A673 (cell line): ENCODE data around the gene LPAR6. TPM values are rescaled to one million over a fixed set of nuclear protein-coding genes. Genes with fewer than 3 reads are reported as not detected.
"Not testable (repeated sequence)": the region's sequence is repeated elsewhere in the genome, so short reads cannot be mapped to it uniquely, and the experiment has no call there.

Experiments used
- Bru-seq: library from RNA; stranded (reverse); fragments of 400-500 nt; gene quantifications from one replicate; lab custom pipeline; 2021; lab: Mats Ljungman, UMichigan
- BruChase-seq, 2 experiments: library from RNA; stranded (reverse); fragments of 400-500 nt; gene quantifications; one replicate each; lab custom pipeline; 2021; lab: Mats Ljungman, UMichigan
- BruUV-seq: library from RNA; stranded (reverse); fragments of 400-500 nt; replicated peaks from 2 replicates; lab custom pipeline; 2021; lab: Mats Ljungman, UMichigan
- CTCF ChIA-PET: fragments of 300-600 bp; sonication (Branson Sonifier 250); formaldehyde crosslinking; loops from one replicate; lab custom pipeline; 2022; ENCODE audit warnings: antibody characterized with exemption; lab: Charles Lee
- POLR2A ChIA-PET: fragments of 300-600 bp; sonication (Branson Sonifier 250); formaldehyde crosslinking; loops from one replicate; lab custom pipeline; 2022; ENCODE audit warnings: antibody characterized with exemption; ENCODE audit not compliant: low non-redundant PET; lab: Charles Lee
- DNase-seq: peaks from one replicate; pipeline ENCODE4 v3.0.0-alpha.2; 2015; ENCODE audit warnings: low spot score
- H3K27ac ChIP-seq: fragments of 200-600 bp; sonication (generic); 2 replicates; pipeline ENCODE4 v1.5.1; 2016; ENCODE audit warnings: mixed run types, low read depth, mild to moderate bottlenecking, mixed read lengths, antibody characterized with exemption, low read length; ENCODE audit not compliant: poor library complexity, severe bottlenecking
- H3K27me3 ChIP-seq: fragments of 200-600 bp; sonication (generic); replicated peaks from 2 replicates; pipeline ENCODE4 v1.6.1; 2017; ENCODE audit warnings: mixed run types, low read depth, mild to moderate bottlenecking, mixed read lengths, antibody characterized with exemption, low read length; ENCODE audit not compliant: insufficient read depth, poor library complexity
- H3K36me3 ChIP-seq: fragments of 200-600 bp; sonication (generic); 2 replicates; pipeline ENCODE4 v1.6.1; 2016; ENCODE audit warnings: mixed run types, mild to moderate bottlenecking, mixed read lengths, antibody characterized with exemption, low read length; ENCODE audit not compliant: insufficient read depth, poor library complexity, severe bottlenecking
- H3K4me1 ChIP-seq: fragments of 200-600 bp; sonication (generic); 2 replicates; pipeline ENCODE4 v1.6.1; 2017; ENCODE audit warnings: mixed run types, mild to moderate bottlenecking, mixed read lengths, antibody characterized with exemption, low read length; ENCODE audit not compliant: insufficient read depth, poor library complexity, severe bottlenecking
- H3K4me3 ChIP-seq: fragments of 200-600 bp; sonication (generic); 2 replicates; pipeline ENCODE4 v1.5.1; 2016; ENCODE audit warnings: low read depth, mixed run types, mild to moderate bottlenecking, mixed read lengths, low read length; ENCODE audit not compliant: poor library complexity, severe bottlenecking
- H3K9me3 ChIP-seq: fragments of 200-600 bp; sonication (generic); 2 replicates; pipeline ENCODE4 v1.6.1; 2016; ENCODE audit warnings: mixed run types, low read depth, mild to moderate bottlenecking, mixed read lengths, antibody characterized with exemption, low read length; ENCODE audit not compliant: poor library complexity, severe bottlenecking
- EZH2 ChIP-seq: fragments of 200-600 bp; sonication (generic); IDR thresholded peaks from 2 replicates; pipeline ENCODE4 v1.6.1; 2017; ENCODE audit warnings: borderline replicate concordance, low read depth, mild to moderate bottlenecking, mixed read lengths, antibody characterized with exemption, low read length; ENCODE audit not compliant: poor library complexity, severe bottlenecking
- intact Hi-C: fragments of 100-400 bp; cut with micrococcal nuclease; formaldehyde crosslinking; loops from one replicate; pipeline ENCODE4 v1.10.0; 2022; ENCODE audit not compliant: unreplicated experiment
- long read RNA-seq: library from polyadenylated mRNA; stranded (forward); transcript quantifications from one replicate; pipeline ENCODE4 v2.0.0, GENCODE V29; 2022
- total RNA-seq: library from RNA; stranded (reverse); gene quantifications from 2 replicates; pipeline ENCODE4 v1.2.3, GENCODE V29; 2021
- TF ChIP-seq, protein P1 (sequence below): fragments of 300-800, 200-600 bp; sonication (generic); conservative IDR thresholded peaks from 2 replicates; pipeline ENCODE4 v1.5.1; 2017; ENCODE audit warnings: low read depth, mild to moderate bottlenecking, antibody characterized with exemption, low read length, moderate library complexity, mixed read lengths

The LPAR6 gene, protein sequence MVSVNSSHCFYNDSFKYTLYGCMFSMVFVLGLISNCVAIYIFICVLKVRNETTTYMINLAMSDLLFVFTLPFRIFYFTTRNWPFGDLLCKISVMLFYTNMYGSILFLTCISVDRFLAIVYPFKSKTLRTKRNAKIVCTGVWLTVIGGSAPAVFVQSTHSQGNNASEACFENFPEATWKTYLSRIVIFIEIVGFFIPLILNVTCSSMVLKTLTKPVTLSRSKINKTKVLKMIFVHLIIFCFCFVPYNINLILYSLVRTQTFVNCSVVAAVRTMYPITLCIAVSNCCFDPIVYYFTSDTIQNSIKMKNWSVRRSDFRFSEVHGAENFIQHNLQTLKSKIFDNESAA
- total RNA-seq (4.0 and 6.7 TPM in 2 replicates), Bru-seq, nascent RNA (percentile 34 among the genes with signal in this experiment), BruChase-seq, experiment 1, labeled RNA remaining after a 2-hour chase (percentile 46 among the genes with signal in this experiment), BruChase-seq, experiment 2, labeled RNA remaining after a 6-hour chase (percentile 29 among the genes with signal in this experiment)
- long read RNA-seq, partial matches to known transcripts, result 0 of 16 reads
- long read RNA-seq, other reads (novel, unspliced or antisense), result 16 of 16 reads

DNA sequence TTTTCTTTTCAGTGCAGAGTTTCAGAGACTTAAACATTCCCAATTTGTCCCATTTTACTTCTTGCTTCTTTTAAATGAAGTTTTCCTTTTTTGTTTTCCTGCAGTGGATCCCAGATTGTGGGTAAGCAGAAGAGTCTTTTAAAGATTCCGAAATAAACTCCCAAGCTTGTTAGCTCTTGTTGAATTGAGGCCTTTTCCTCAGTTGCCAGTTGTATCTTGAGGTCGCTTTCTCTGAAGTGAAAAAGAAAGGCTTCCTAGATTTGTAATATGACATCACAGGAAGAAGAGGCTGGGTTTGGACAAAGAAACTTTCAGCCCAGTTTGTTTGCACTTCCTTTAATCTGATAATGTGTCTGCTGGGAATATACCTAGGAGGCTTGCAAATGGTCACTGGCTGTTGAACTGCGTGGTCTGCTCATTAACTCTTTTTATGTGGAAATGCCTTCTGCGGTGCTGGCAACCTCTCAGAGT is at the start of gene LPAR6:
LPAR6 (minus strand) TSS at position 233 of the 471 bp plus-strand sequence. CDS start 690 bp downstream, outside the sequence.
- Histone ChIP-seq H3K27ac (peak within 1 kb of the TSS; percentile 84), H3K4me1 (peaks cover 13% of the 10 kb centered on the region), H3K27me3 (no peaks in the 10 kb centered on the region), H3K36me3 (peaks cover 3% of the 10 kb centered on the region), H3K9me3 (no peaks in the 10 kb centered on the region), H3K4me3 (peak within 1 kb of the TSS; percentile 55)
- CTCF ChIA-PET, result no interaction called here
- no TSS peak for BruUV-seq
- intact Hi-C loops, result no loop called here
- POLR2A ChIA-PET, result interaction anchor here (0.6 kb wide), 1 partner anchor 119 kb away, joined by 3 read pairs; no protein-coding TSS in a partner anchor
- peak; percentile 82 for DNase-seq
- TF ChIP-seq, protein P1, sequence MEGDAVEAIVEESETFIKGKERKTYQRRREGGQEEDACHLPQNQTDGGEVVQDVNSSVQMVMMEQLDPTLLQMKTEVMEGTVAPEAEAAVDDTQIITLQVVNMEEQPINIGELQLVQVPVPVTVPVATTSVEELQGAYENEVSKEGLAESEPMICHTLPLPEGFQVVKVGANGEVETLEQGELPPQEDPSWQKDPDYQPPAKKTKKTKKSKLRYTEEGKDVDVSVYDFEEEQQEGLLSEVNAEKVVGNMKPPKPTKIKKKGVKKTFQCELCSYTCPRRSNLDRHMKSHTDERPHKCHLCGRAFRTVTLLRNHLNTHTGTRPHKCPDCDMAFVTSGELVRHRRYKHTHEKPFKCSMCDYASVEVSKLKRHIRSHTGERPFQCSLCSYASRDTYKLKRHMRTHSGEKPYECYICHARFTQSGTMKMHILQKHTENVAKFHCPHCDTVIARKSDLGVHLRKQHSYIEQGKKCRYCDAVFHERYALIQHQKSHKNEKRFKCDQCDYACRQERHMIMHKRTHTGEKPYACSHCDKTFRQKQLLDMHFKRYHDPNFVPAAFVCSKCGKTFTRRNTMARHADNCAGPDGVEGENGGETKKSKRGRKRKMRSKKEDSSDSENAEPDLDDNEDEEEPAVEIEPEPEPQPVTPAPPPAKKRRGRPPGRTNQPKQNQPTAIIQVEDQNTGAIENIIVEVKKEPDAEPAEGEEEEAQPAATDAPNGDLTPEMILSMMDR, result no peak

DNA sequence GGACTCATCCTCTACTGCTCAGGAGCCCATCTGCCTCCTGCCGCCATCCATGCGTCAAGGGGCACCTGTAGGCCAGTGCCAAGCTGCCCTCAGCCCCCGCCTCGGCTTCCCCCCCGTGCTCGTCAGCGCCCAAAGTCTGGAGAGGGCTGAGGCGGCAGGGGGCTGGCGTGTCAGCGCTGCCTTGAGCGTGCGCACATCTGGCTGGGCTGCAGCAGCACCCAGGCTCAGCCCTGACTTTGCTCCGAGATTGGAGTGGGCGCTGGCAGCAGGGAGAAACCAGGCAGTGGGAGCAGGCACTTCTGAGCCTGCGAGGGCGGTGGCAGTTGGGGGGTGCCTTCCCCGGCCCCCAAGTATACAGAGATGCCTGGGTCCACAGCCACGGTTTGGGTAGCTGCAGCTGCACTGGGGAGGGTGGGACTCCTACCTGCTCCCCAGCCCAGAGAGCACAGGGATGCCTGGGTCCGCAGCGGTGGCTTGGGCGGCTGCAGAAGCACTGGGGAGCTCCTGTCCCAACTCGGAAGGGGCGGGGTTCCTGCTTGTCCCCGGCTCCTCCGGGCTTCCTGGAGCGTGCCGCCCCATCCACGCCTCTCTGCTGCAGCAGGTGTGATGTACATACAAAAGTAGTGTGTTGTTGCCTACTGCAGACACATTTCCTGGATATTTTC is 44.8 kb upstream of the LPAR6 start:
- no peak for TF ChIP-seq EZH2
- TF ChIP-seq, protein P1, result no peak
- ChIA-PET POLR2A (no interaction called here), CTCF (interaction anchor here (1.0 kb wide), 1 partner anchor 122 kb away, joined by 6 read pairs; no protein-coding TSS in a partner anchor)
- no peaks in the 10 kb centered on the region for H3K9me3 ChIP-seq
- H3K27me3 ChIP-seq, result no peaks in the 10 kb centered on the region
- no TSS peak for BruUV-seq
- peaks cover 14% of the 10 kb centered on the region for H3K36me3 ChIP-seq
- H3K4me1 ChIP-seq, result no peaks in the 10 kb centered on the region
- DNase-seq, result no peak
- no peak overlapping the region for H3K4me3 ChIP-seq
- no peak overlapping the region for H3K27ac ChIP-seq
- intact Hi-C loops, result no loop called here

DNA sequence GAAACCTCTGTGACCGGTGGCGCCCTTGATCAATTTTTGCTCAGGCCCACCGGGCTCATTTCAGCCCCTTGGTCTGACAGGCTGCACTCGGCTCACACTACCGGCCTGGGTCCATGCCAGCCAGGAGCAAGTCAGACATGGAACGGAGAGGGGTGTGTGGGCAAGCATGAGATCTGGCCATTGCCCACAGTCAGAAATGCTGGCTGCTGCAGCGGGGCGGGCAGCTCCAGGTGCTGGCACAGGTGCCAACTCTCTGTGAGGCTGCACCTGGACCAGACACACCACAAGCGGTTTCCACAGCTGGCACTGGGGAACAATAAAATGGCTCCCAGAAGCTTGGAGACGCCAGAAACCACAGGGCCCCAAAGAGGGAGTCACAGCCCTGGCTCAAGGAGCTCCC is 43.6 kb upstream of the LPAR6 start:
- H3K9me3 ChIP-seq, result no peaks in the 10 kb centered on the region
- intact Hi-C loops, result no loop called here
- H3K36me3 ChIP-seq, result peaks cover 14% of the 10 kb centered on the region
- CTCF ChIA-PET, result no interaction called here
- H3K27me3 ChIP-seq, result no peaks in the 10 kb centered on the region
- BruUV-seq, result no TSS peak
- H3K4me1 ChIP-seq, result no peaks in the 10 kb centered on the region
- no peak overlapping the region for H3K27ac ChIP-seq
- POLR2A ChIA-PET, result no interaction called here
- TF ChIP-seq, protein P1, result no peak
- TF ChIP-seq EZH2, result no peak
- H3K4me3 ChIP-seq, result no peak overlapping the region
- no peak for DNase-seq

DNA sequence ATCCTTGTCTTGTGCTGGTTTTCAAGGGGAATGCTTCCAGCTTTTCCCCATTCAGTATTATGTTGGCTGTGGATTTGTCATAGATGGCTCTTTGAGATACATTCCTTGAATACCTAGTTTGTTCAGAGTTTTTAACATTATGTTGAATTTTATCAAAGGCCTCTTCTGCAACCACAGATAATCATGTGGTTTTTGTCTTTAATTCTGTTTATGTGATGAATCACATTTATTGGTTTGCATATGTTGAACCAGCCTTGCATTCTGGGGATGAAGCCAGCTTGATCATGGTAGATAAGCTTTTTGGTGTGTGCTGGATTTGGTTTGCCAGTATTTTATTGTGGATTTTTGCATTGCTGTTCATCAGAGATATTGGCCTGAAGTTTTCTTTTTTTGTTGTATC is 38.3 kb upstream of the LPAR6 start:
- H3K27ac ChIP-seq, H3K4me3 ChIP-seq, BruUV-seq, H3K27me3 ChIP-seq, H3K4me1 ChIP-seq, H3K36me3 ChIP-seq, intact Hi-C loops, CTCF ChIA-PET, H3K9me3 ChIP-seq, POLR2A ChIA-PET, DNase-seq: not testable (repeated sequence)
